ENCODE results near the gene DCDC2C.

The DCDC2C gene

GRCh38 chr2:3675687-3676086 lies 27.7 kb upstream of the DCDC2C start:
- H3K27ac ChIP-seq, result no peak overlapping the region
- no peaks in the 10 kb centered on the region for H3K36me3 ChIP-seq (ENCODE audit: insufficient read depth)
- H3K4me1 ChIP-seq (ENCODE audit: low read depth, poor library complexity, severe bottlenecking), result no peaks in the 10 kb centered on the region
- no peaks in the 10 kb centered on the region for H3K27me3 ChIP-seq (ENCODE audit: insufficient read depth, low read depth)
- H3K4me2 ChIP-seq, result no peak overlapping the region
- H3K9ac ChIP-seq, result no peak overlapping the region
- TF ChIP-seq CTCF (conservative IDR thresholded peaks at IDR 0.05; ENCODE audit: low read depth, low read length), result no peak
- H3K4me3 ChIP-seq (IDR thresholded peaks at IDR 0.05; ENCODE audit: insufficient read depth, low read depth, low read length), result no peak overlapping the region
- no peak overlapping the region for H2AFZ ChIP-seq (ENCODE audit: low read depth)
- H3K79me2 ChIP-seq (ENCODE audit: insufficient read depth, low read depth), result no peaks in the 10 kb centered on the region
- H4K20me1 ChIP-seq (ENCODE audit: insufficient read depth), result no peaks in the 10 kb centered on the region

- no peak for TF ChIP-seq CTCF (conservative IDR thresholded peaks at IDR 0.05; ENCODE audit: low read depth, low read length)
- H3K27me3 ChIP-seq (ENCODE audit: insufficient read depth, low read depth), result no peaks in the 10 kb centered on the region
- H2AFZ ChIP-seq (ENCODE audit: low read depth), result no peak overlapping the region
- no peaks in the 10 kb centered on the region for H3K36me3 ChIP-seq (ENCODE audit: insufficient read depth)
- no peaks in the 10 kb centered on the region for H3K79me2 ChIP-seq (ENCODE audit: insufficient read depth, low read depth)
- H3K4me2 ChIP-seq, result no peak overlapping the region
- no peak overlapping the region for H3K9ac ChIP-seq
- H3K4me1 ChIP-seq (ENCODE audit: low read depth, poor library complexity, severe bottlenecking), result no peaks in the 10 kb centered on the region
- H3K27ac ChIP-seq, result no peak overlapping the region
- H3K4me3 ChIP-seq (IDR thresholded peaks at IDR 0.05; ENCODE audit: insufficient read depth, low read depth, low read length), result no peak overlapping the region
- no peaks in the 10 kb centered on the region for H4K20me1 ChIP-seq (ENCODE audit: insufficient read depth)
These were observed 25.9 kb upstream of the DCDC2C start for GRCh38 chr2:3677436-3677835.

GRCh38 chr2:3678212-3678611 lies 25.2 kb upstream of the DCDC2C start:
- H4K20me1 ChIP-seq (ENCODE audit: insufficient read depth), result no peaks in the 10 kb centered on the region
- no peak for TF ChIP-seq CTCF (conservative IDR thresholded peaks at IDR 0.05; ENCODE audit: low read depth, low read length)
- no peaks in the 10 kb centered on the region for H3K4me1 ChIP-seq (ENCODE audit: low read depth, poor library complexity, severe bottlenecking)
- no peak overlapping the region for H3K4me2 ChIP-seq
- H3K9ac ChIP-seq, result no peak overlapping the region
- H3K79me2 ChIP-seq (ENCODE audit: insufficient read depth, low read depth), result no peaks in the 10 kb centered on the region
- H2AFZ ChIP-seq (ENCODE audit: low read depth), result no peak overlapping the region
- no peak overlapping the region for H3K27ac ChIP-seq
- H3K36me3 ChIP-seq (ENCODE audit: insufficient read depth), result no peaks in the 10 kb centered on the region
- no peaks in the 10 kb centered on the region for H3K27me3 ChIP-seq (ENCODE audit: insufficient read depth, low read depth)
- H3K4me3 ChIP-seq (IDR thresholded peaks at IDR 0.05; ENCODE audit: insufficient read depth, low read depth, low read length), result no peak overlapping the region

GRCh38 chr2:3679180-3679579 lies 24.2 kb upstream of the DCDC2C start:
- no peak for TF ChIP-seq CTCF (conservative IDR thresholded peaks at IDR 0.05; ENCODE audit: low read depth, low read length)

More at GRCh38 chr2:3679180-3679579, 24.2 kb upstream of the DCDC2C start:
- H3K9ac ChIP-seq, result no peak overlapping the region
- no peak overlapping the region for H3K27ac ChIP-seq
- H3K4me3 ChIP-seq (IDR thresholded peaks at IDR 0.05; ENCODE audit: insufficient read depth, low read depth, low read length), result no peak overlapping the region
- no peaks in the 10 kb centered on the region for H3K36me3 ChIP-seq (ENCODE audit: insufficient read depth)
- no peak overlapping the region for H2AFZ ChIP-seq (ENCODE audit: low read depth)
- no peak overlapping the region for H3K4me2 ChIP-seq
- H3K27me3 ChIP-seq (ENCODE audit: insufficient read depth, low read depth), result no peaks in the 10 kb centered on the region
- no peaks in the 10 kb centered on the region for H4K20me1 ChIP-seq (ENCODE audit: insufficient read depth)
- H3K4me1 ChIP-seq (ENCODE audit: low read depth, poor library complexity, severe bottlenecking), result no peaks in the 10 kb centered on the region
- no peaks in the 10 kb centered on the region for H3K79me2 ChIP-seq (ENCODE audit: insufficient read depth, low read depth)
